Neutrophil (primary cell): ENCODE data around the gene PODXL2.
A peak's percentile ranks its signal among the peaks of the same experiment; 100 is the strongest.

ENCODE experiments used
- H3K27ac ChIP-seq: fragments of 200-600 bp; sonication (generic); 2 replicates; pipeline ENCODE4 v1.5.1; 2016; ENCODE audit warnings: mild to moderate bottlenecking, moderate library complexity
- H3K27me3 ChIP-seq: fragments of 200-600 bp; sonication (generic); 2 replicates; pipeline ENCODE4 v1.6.0; 2016; ENCODE audit warnings: mild to moderate bottlenecking
- H3K36me3 ChIP-seq: fragments of 200-600 bp; sonication (generic); 2 replicates; pipeline ENCODE4 v1.5.1; 2017
- H3K4me1 ChIP-seq, 2 experiments: fragments of 200-600 bp in 1 of 2; sonication (generic) in 1 of 2; 1 replicate in 1 of 2; 2 replicates in 1 of 2; pipeline versions ENCODE4 v1.5.1 to v1.6.1; 2013 to 2016; ENCODE audit warnings: low read depth in 1 of 2, low read length in 1 of 2, mild to moderate bottlenecking in 1 of 2, moderate library complexity in 1 of 2; ENCODE audit not compliant: control insufficient read depth in 1 of 2, insufficient read depth in 1 of 2
- H3K4me3 ChIP-seq, 2 experiments: fragments of 200-600 bp in 1 of 2; sonication (generic) in 1 of 2; 1 replicate in 1 of 2; 2 replicates in 1 of 2; pipeline ENCODE4 v1.5.1; 2013 to 2016; ENCODE audit warnings: low read depth in 1 of 2, low read length in 1 of 2, mild to moderate bottlenecking in 1 of 2, moderate library complexity in 1 of 2
- H3K9me3 ChIP-seq: fragments of 200-600 bp; sonication (generic); 2 replicates; pipeline ENCODE4 v1.5.1; 2016
- CTCF ChIP-seq: fragments of 200-600 bp; sonication (generic); IDR thresholded peaks from 2 replicates; pipeline ENCODE4 v1.5.1; 2016; ENCODE audit warnings: antibody characterized with exemption

PODXL2 gene

DNA sequence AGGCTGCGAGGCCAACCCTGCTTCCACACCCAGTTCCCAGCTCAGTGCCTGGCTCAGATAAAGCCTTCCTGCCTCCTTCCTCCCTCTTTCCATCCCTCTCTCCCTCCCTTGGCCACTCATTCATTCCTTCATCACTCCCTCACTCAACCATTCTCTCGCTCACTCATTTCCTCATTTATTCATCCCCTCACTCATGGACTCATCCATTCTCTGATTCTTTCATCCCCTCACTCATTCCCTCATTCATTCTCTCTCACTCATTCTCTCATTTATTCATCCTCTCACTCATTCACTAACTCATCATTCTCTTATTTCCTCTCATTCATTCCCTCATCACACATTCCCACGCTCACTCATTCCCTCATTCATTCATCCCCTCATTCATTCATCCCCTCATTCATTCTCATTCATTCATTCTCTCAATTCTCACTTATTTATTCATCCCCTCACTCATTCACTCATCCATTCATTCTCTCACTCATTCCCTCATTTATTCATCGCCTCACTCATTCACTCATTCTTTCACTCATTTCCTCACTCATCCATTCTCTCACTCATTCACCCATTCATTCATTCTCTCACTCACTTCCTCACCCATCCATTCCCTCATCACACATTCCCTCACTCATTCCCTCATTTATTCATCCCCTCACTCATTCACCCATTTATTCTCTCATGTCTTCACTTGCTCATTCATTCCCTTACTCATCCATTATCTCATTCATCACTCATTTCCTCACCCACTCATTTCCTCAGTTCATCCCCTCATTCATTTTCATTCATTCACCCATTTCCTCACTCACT is 56.9 kb downstream of the PODXL2 start:
- Histone ChIP-seq H3K9me3 (no peaks in the 10 kb centered on the region), H3K27ac (peak overlapping the region; percentile 99), H3K36me3 (peaks cover 22% of the 10 kb centered on the region), H3K4me1 (peaks cover 48 to 49% of the 10 kb centered on the region in 2 experiments), H3K4me3 (no peak overlapping the region), H3K27me3 (no peaks in the 10 kb centered on the region)
- no peak for TF ChIP-seq CTCF

DNA sequence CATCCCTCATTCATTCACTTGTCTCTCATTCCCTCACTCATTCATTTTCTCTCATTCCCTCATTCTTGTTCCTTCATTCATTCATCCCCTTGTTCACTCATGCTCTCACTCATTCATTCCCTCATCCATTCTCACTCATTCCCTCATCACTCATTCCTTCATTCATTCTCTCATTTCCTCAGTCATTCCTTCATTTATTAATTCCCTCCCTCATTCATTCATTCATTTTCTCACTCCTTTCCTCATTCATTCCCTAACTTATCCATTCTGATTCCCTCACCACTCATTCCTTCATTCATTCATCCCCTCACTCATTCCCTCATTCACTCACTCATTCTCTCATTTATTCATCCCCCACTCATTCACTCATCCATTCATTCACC is 57.5 kb downstream of the PODXL2 start:
- peaks cover 42 to 43% of the 10 kb centered on the region in 2 experiments for H3K4me1 ChIP-seq
- no peak overlapping the region for H3K4me3 ChIP-seq
- TF ChIP-seq CTCF: no peak
- H3K9me3 ChIP-seq: no peaks in the 10 kb centered on the region
- H3K36me3 ChIP-seq: peaks cover 16% of the 10 kb centered on the region
- H3K27me3 ChIP-seq: no peaks in the 10 kb centered on the region
- H3K27ac ChIP-seq: no peak overlapping the region

GRCh38 chr3:127687228-127687737 is 58.3 kb downstream of the PODXL2 start:
- H3K36me3 ChIP-seq: peaks cover 8% of the 10 kb centered on the region
- H3K4me3 ChIP-seq: no peak overlapping the region
- H3K4me1 ChIP-seq: peaks cover 34 to 35% of the 10 kb centered on the region in 2 experiments
- TF ChIP-seq CTCF: no peak
- no peaks in the 10 kb centered on the region for H3K9me3 ChIP-seq
- no peak overlapping the region for H3K27ac ChIP-seq
- H3K27me3 ChIP-seq: no peaks in the 10 kb centered on the region

DNA sequence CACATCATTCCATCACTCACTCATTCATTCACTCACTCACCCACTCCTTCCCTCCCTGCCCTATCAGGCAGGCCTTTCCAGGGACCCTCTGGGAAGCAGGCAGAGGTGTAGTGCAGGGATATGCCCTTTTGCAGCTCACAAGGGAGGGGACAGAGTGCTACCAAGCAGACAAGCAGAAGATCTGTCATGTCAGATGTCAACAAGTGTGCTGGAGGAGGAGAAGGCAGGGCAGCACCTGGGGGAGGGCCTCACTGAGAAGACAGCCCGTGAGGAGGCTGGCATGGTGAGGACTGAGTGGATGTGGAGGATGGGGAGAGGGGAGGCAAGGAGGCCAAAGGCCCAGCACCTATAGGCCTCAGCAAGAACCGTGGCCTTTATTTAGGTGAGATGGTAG is 59.0 kb downstream of the PODXL2 start:
- H3K27ac ChIP-seq: peak overlapping the region; percentile 20
- no peak for TF ChIP-seq CTCF
- H3K27me3 ChIP-seq: no peaks in the 10 kb centered on the region
- H3K36me3 ChIP-seq: peaks cover under 1% of the 10 kb centered on the region
- no peaks in the 10 kb centered on the region for H3K9me3 ChIP-seq
- no peak overlapping the region for H3K4me3 ChIP-seq
- H3K4me1 ChIP-seq: peaks cover 27 to 28% of the 10 kb centered on the region in 2 experiments

- no peaks in the 10 kb centered on the region for H3K36me3 ChIP-seq
- peaks cover 20 to 22% of the 10 kb centered on the region in 2 experiments for H3K4me1 ChIP-seq
- H3K27me3 ChIP-seq: no peaks in the 10 kb centered on the region
- peak overlapping the region; percentile 20 for H3K27ac ChIP-seq
- no peaks in the 10 kb centered on the region for H3K9me3 ChIP-seq
- H3K4me3 ChIP-seq: no peak overlapping the region
- no peak for TF ChIP-seq CTCF
Observed at GRCh38 chr3:127688416-127689265, 59.7 kb downstream of the PODXL2 start.
